Bronchial epithelial cell (primary cell): ENCODE results near the gene FHIT. TPM values are rescaled to one million over a fixed set of nuclear protein-coding genes. Genes with fewer than 3 reads are reported as not detected.

Experiments used
- DNase-seq: peaks from one replicate; pipeline ENCODE4 v3.0.0-alpha.2; 2010; ENCODE audit warnings: low read depth
- FAIRE-seq: peaks from 2 replicates; lab custom pipeline; 2011; peaks lifted over from hg19 to GRCh38; lab: Jason Lieb, UNC
- H3K27me3 ChIP-seq: 2 replicates; pipeline ENCODE4 v1.5.1; 2011; ENCODE audit warnings: low read length; ENCODE audit not compliant: control insufficient read depth, insufficient read depth
- H3K36me3 ChIP-seq: 2 replicates; pipeline ENCODE4 v1.5.1; 2011; ENCODE audit warnings: low read length; ENCODE audit not compliant: control insufficient read depth, insufficient read depth
- H3K4me3 ChIP-seq: 2 replicates; pipeline ENCODE4 v1.5.1; 2011; ENCODE audit warnings: mild to moderate bottlenecking, low read depth, low read length, control low read depth
- total RNA-seq: library from RNA; depleted of rRNA; stranded (reverse); fragments of >200 nt; gene quantifications from 2 replicates; pipeline ENCODE4 v1.2.1, GENCODE V29; 2014
- TF ChIP-seq, protein P1 (sequence below): IDR thresholded peaks from 2 replicates; pipeline ENCODE4 v1.5.1; 2011; ENCODE audit warnings: mild to moderate bottlenecking, moderate library complexity, low read length, control low read depth, inconsistent platforms; ENCODE audit not compliant: insufficient read depth, severe bottlenecking

The FHIT gene
- total RNA-seq, 1 donor from 2014 or later = 1.6 TPM

DNA sequence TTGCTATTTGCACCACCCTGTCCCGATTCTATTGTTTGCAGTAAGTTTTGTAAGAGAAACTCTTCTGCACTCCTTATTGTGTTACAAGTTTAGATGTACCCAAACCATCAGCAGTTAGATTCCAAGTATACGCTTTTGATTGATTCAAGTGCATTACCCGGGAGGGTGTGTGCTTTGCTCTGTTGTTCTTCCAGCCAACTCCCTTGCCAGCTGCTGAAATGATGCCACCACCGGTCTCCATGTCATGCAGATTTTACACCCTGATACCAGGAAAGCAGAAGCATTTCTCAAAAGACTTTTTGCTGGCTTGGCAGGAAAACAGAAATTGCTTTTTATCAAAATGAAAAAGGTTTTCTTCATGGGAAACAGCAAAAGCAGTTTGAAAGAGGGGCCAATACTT is 1194.8 kb downstream of the FHIT start:
- FAIRE-seq = no peak
- no peak overlapping the region for H3K4me3 ChIP-seq
- H3K27me3 ChIP-seq = no peaks in the 10 kb centered on the region
- TF ChIP-seq, protein P1, sequence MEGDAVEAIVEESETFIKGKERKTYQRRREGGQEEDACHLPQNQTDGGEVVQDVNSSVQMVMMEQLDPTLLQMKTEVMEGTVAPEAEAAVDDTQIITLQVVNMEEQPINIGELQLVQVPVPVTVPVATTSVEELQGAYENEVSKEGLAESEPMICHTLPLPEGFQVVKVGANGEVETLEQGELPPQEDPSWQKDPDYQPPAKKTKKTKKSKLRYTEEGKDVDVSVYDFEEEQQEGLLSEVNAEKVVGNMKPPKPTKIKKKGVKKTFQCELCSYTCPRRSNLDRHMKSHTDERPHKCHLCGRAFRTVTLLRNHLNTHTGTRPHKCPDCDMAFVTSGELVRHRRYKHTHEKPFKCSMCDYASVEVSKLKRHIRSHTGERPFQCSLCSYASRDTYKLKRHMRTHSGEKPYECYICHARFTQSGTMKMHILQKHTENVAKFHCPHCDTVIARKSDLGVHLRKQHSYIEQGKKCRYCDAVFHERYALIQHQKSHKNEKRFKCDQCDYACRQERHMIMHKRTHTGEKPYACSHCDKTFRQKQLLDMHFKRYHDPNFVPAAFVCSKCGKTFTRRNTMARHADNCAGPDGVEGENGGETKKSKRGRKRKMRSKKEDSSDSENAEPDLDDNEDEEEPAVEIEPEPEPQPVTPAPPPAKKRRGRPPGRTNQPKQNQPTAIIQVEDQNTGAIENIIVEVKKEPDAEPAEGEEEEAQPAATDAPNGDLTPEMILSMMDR = no peak
- no peak for DNase-seq
- no peaks in the 10 kb centered on the region for H3K36me3 ChIP-seq

DNA sequence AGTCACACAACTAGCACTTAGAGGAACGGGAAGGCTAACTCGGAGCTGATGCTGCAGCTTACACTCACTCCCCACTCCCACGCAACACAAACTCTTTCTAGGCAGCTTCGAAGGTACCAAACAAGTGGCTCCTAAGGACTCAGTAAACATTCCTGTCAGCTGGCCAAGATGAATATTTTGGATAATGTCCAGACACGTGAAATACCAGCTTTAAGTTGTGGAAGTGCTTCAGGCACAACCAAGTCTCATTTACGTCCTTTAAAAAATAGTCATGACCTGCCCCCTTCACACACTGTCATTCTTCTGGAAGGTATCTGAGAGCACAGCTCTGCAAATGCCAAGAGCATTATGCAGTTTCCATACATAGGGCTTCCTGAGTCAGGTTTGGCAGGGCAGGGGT is 1195.5 kb downstream of the FHIT start:
- Histone ChIP-seq H3K4me3 (no peak overlapping the region), H3K36me3 (no peaks in the 10 kb centered on the region), H3K27me3 (no peaks in the 10 kb centered on the region)
- FAIRE-seq (no peak), DNase-seq (peak; percentile 35)
- TF ChIP-seq, protein P1 = no peak

DNA sequence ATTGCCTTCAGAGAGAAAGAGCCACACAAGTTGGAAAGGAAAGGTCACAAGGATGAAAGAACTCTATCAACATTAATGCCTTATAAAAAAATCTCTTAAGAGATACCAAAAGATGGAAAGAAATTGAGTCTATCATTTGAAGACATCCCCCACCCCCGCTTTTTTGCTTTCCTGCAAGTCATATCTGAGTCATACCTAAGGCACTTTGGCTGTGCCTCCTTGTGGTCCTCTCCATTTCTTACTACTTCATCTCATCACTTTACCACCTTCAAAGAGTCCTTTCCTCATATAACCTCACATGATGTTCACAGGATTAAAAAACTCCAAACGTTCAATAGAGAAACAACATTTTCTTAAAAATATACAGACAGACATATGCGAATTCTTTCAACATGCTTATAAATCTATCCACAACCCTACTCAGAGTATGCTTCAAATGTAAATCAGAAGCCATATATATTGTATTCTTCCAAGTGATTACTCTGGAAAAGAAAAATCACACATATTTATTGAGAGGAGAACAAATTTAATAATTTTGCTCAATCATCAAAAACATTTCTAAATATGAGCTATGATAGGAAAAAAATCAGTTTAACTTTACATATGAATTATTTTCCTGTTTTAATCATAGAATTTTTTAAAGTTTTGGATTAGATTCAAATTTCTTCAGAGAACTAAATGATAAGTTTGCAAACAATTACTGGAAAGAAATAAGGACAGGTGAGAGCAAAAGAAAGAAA is 1197.6 kb downstream of the FHIT start:
- TF ChIP-seq, protein P1 = no peak
- DNase-seq (peak; percentile 28), FAIRE-seq (no peak)
- Histone ChIP-seq H3K4me3 (no peak overlapping the region), H3K36me3 (no peaks in the 10 kb centered on the region), H3K27me3 (no peaks in the 10 kb centered on the region)

GRCh38 chr3:60048447-60048848 is 1202.8 kb downstream of the FHIT start:
- TF ChIP-seq, protein P1 = no peak

DNA sequence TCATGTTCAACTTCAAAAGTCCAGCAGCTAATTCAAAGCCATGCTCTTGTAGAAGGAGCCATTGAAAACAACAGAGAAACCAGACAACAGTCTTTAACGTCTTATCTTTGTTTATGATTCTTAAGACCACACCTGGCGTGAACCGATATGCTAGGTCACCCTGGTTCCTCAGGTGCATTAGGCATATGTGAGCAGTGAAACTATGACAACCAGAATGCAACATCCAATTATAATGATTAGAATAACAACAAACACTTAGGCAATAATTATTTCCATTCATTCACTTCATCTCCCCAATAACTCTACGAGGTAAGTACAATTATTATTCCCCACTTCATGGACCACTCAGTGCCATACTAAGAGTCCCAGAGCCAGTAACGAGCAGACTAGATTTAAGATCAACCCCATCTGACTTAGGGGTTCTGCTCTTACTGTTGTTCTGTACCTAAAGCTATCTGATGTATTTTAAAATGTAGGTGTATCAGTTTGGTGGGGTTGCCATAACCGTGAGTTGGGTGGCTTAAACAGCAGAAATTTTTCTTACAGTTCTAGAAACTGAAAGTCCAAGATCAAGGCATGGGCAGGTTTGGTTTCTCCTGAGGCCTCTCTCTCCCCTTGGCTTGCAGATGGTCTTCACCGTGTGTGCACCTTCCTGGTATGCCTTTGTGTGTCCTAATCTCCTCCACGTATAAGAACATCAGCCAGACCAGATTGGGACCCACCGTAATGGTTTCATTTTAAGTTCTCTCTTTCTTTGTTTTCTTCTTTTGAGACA is 1203.6 kb downstream of the FHIT start:
- no peaks in the 10 kb centered on the region for H3K27me3 ChIP-seq
- no peaks in the 10 kb centered on the region for H3K36me3 ChIP-seq
- no peak for FAIRE-seq
- DNase-seq = no peak
- TF ChIP-seq, protein P1 = no peak
- no peak overlapping the region for H3K4me3 ChIP-seq

More at GRCh38 chr3:60048447-60048848, 1202.8 kb downstream of the FHIT start:
- DNase-seq = no peak
- H3K27me3 ChIP-seq = no peaks in the 10 kb centered on the region
- no peaks in the 10 kb centered on the region for H3K36me3 ChIP-seq
- H3K4me3 ChIP-seq = no peak overlapping the region
- no peak for FAIRE-seq
